Astrocyte of the spinal cord (primary cell): ENCODE data around the gene LDLR.
A peak's percentile ranks its signal among the peaks of the same experiment; 100 is the strongest.
"Not testable (repeated sequence)": the region's sequence is repeated elsewhere in the genome, so short reads cannot be mapped to it uniquely, and the experiment has no call there.

ENCODE experiments used
- DNase-seq: peaks from one replicate; pipeline ENCODE4 v3.0.0; 2011; ENCODE audit warnings: low read depth, low spot score
- H3K4me3 ChIP-seq: 2 replicates; pipeline ENCODE4 v1.5.1; 2011; ENCODE audit warnings: low read depth, mild to moderate bottlenecking, low read length, moderate library complexity
- in situ Hi-C: cut with HindIII; loops from 2 replicates; pipeline ENCODE4 v1.10.0; 2017; ENCODE audit warnings: low sequenced_read_pairs
- TF ChIP-seq, protein P1 (sequence below): IDR thresholded peaks from 2 replicates; pipeline ENCODE4 v1.5.1; 2012; ENCODE audit warnings: low read depth, mild to moderate bottlenecking, low read length, inconsistent platforms

LDLR gene

DNA sequence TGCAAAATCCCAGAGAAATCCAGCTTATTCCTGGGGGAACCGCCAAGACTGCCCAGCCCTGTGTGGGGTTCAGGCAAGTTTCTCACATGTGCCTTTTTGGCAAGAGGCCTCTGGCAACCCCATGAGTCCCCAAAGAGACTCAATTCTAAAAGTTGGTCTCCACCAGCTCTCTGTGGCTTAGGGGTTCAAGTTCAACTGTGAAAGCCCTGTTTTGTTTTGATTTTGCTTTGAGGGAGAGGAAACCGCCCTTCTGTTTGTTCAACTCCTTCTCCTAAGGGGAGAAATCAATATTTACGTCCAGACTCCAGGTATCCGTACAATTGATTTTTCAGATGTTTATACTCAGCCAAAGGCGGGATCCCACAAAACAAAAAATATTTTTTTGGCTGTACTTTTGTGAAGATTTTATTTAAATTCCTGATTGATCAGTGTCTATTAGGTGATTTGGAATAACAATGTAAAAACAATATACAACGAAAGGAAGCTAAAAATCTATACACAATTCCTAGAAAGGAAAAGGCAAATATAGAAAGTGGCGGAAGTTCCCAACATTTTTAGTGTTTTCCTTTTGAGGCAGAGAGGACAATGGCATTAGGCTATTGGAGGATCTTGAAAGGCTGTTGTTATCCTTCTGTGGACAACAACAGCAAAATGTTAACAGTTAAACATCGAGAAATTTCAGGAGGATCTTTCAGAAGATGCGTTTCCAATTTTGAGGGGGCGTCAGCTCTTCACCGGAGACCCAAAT, 583 bp upstream of the LDLR start:
- peak overlapping the region; percentile 97 for H3K4me3 ChIP-seq
- TF ChIP-seq, protein P1, sequence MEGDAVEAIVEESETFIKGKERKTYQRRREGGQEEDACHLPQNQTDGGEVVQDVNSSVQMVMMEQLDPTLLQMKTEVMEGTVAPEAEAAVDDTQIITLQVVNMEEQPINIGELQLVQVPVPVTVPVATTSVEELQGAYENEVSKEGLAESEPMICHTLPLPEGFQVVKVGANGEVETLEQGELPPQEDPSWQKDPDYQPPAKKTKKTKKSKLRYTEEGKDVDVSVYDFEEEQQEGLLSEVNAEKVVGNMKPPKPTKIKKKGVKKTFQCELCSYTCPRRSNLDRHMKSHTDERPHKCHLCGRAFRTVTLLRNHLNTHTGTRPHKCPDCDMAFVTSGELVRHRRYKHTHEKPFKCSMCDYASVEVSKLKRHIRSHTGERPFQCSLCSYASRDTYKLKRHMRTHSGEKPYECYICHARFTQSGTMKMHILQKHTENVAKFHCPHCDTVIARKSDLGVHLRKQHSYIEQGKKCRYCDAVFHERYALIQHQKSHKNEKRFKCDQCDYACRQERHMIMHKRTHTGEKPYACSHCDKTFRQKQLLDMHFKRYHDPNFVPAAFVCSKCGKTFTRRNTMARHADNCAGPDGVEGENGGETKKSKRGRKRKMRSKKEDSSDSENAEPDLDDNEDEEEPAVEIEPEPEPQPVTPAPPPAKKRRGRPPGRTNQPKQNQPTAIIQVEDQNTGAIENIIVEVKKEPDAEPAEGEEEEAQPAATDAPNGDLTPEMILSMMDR = no peak
- DNase-seq = peak; percentile 26

DNA sequence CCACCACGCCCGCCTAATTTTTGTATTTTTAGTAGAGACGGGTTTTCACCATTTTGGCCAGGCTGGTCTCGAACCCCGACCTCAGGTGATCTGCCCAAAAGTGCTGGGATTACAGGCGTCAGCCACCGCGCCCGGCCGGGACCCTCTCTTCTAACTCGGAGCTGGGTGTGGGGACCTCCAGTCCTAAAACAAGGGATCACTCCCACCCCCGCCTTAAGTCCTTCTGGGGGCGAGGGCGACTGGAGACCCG, 676 bp downstream of the LDLR start:
- DNase-seq, in situ Hi-C loops: not testable (repeated sequence)
- peak overlapping the region; percentile 97 for H3K4me3 ChIP-seq

More for the DNA sequence above, 583 bp upstream of the LDLR start:
- in situ Hi-C loops = no loop called here

DNA sequence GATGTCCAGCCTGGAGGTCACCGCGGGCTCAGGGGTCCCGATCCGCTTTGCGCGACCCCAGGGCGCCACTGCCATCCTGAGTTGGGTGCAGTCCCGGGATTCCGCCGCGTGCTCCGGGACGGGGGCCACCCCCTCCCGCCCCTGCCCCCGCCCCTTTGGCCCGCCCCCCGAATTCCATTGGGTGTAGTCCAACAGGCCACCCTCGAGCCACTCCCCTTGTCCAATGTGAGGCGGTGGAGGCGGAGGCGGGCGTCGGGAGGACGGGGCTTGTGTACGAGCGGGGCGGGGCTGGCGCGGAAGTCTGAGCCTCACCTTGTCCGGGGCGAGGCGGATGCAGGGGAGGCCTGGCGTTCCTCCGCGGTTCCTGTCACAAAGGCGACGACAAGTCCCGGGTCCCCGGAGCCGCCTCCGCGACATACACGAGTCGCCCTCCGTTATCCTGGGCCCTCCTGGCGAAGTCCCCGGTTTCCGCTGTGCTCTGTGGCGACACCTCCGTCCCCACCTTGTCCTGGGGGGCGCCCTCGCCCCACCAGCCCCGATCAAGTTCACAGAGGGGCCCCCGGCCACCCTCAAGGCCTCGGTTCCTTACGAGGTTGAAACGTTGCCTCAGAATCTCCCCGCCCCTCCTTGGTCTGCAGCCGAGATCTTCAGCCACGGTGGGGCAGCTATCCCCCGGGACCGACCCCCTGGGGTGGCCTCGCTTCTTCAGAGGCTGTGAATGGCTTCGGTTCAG, 1.2 kb downstream of the LDLR start:
- DNase-seq = peak; percentile 97
- in situ Hi-C loops = no loop called here
- TF ChIP-seq, protein P1 = no peak
- H3K4me3 ChIP-seq = peak overlapping the region; percentile 97

DNA sequence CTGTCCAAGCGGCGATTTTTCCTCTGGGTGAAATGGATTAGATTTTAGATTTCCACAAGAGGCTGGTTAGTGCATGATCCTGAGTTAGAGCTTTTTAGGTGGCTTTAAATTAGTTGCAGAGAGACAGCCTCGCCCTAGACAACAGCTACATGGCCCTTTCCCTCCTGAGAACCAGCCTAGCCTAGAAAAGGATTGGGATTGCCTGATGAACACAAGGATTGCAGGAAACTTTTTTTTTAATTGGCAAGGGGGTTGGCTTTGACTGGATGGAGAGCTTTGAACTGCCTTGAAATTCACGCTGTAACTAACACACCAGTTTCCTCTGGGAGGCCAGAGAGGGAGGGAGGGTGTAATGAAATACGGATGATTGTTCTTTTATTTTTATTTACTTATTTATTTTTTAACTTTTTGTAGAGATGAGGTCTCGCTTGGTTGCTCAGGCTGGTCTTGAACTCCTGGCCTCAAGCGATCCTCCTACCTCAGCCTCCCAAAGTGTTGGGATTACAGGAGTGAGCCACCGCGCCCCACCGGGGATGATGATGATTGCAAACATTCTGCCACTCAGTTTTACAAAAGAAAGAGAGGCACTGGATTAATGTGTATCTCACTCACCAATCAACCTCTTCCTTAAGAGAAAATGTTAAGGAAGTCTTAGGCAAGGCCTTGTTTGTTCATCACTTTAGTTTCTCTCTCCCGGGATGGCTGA, 1.9 kb downstream of the LDLR start:
- DNase-seq = no peak
- TF ChIP-seq, protein P1 = no peak
- in situ Hi-C loops = no loop called here
- peak overlapping the region; percentile 97 for H3K4me3 ChIP-seq

DNA sequence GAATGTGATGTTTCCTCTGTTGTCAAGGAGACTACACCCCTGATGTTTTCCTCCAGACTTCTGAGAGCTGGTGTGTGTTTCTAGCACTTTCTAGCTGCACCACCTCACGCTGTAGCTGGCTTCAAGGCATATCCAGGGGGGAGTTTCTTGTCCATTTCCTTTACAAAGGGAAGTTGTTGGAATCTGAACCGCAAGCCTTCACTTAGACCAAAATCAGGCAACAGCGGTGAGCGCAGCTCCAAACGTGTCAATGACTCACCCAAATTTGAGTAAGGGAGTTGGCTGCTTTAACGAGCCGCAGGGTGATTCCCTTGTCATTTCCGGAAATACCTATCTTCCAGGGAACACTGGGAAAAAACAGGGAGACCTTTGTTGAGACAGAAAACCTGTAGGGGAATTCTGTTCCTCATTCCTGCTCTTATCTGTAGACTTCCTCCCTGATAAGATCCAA, 2.5 kb downstream of the LDLR start:
- H3K4me3 ChIP-seq = peak overlapping the region; percentile 97
- TF ChIP-seq, protein P1 = no peak
- in situ Hi-C loops = no loop called here
- peak; percentile 94 for DNase-seq

DNA sequence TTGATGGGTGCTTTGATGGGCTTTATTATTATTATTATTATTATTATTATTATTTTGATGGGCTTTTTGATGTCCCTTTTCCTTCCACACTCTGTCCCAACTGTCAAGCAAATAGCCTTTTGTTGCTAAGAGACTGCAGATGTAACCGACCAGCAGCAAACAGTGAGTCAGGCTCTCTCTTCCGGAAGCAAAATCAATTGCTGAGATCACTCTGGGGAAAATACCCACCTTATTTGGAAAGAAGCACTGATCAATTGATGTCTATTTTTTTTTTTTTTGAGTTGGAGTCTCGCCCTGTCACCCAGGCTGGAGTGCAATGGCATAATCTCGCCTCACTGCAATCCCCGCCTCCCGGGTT, 2.9 kb downstream of the LDLR start:
- TF ChIP-seq, protein P1 = no peak
- H3K4me3 ChIP-seq = peak overlapping the region; percentile 97
- in situ Hi-C loops = no loop called here
- peak; percentile 75 for DNase-seq

DNA sequence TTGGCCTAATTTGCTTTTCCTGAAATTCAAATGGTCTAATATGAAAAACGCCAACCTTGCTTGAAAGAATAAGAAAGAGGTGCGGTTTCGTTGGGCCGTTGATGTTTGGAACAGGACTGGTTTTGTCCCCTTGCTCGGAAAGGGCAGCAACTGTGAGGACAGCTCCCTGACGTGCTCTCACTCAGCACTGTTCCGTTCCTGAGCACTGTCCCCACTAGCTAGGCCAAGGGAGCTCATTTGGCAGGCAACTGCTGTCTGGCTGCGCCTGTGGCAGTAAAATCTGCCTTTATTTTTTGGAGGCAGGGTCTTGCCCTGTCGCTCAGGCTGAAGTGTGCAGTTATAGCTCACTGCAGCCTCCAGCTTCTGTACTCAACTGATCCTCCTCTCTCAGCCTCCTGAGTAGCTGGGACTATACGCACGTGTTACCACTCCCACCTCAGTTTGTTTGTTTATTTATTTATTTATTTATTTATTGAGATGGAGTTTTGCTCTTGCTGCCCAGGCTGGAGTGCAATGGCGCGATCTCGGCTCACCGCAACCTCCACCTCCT, 4.5 kb downstream of the LDLR start:
- in situ Hi-C loops = no loop called here
- DNase-seq = no peak
- H3K4me3 ChIP-seq = no peak overlapping the region
- TF ChIP-seq, protein P1 = no peak
